Heart right ventricle (tissue), 16 donors: ENCODE measurements around the gene CHD2. TPM values are rescaled to one million over a fixed set of nuclear protein-coding genes. Genes with fewer than 3 reads are reported as not detected.

Experiments used
- ATAC-seq, 8 donors: fragments of 200-7000 bp; cut with Tn5 transposase; one replicate each; pipeline ENCODE4 v1.9.1; 2020; ENCODE audit warnings: mild to moderate bottlenecking in 8 of 8, moderate library complexity in 8 of 8, moderate number of reproducible peaks in 1 of 8
- DNase-seq, 2 donors: peaks; one replicate each; pipeline ENCODE4 v3.0.0-alpha.2; 2020
- H3K27ac ChIP-seq, 10 donors: fragments of 200-600 bp; sonication (generic) in 2 of 10; one replicate each; pipeline versions ENCODE4 v1.5.0 to v1.8.0; 2020 to 2022; ENCODE audit warnings: mild to moderate bottlenecking in 3 of 10
- H3K27me3 ChIP-seq, 7 donors: fragments of 200-600 bp; one replicate each; pipeline ENCODE4 v1.8.0; 2021 to 2022; ENCODE audit warnings: mild to moderate bottlenecking in 2 of 7
- H3K36me3 ChIP-seq, 9 donors: fragments of 200-600 bp; sonication (generic) in 1 of 9; one replicate each; pipeline versions ENCODE4 v1.5.0 to v1.8.0; 2020 to 2022; ENCODE audit warnings: mild to moderate bottlenecking in 2 of 9
- H3K4me1 ChIP-seq, 9 donors: fragments of 200-600 bp; sonication (generic) in 1 of 9; one replicate each; pipeline versions ENCODE4 v1.5.0 to v1.8.0; 2020 to 2022; ENCODE audit warnings: mild to moderate bottlenecking in 4 of 9
- H3K4me3 ChIP-seq, 10 donors: fragments of 200-600 bp; sonication (generic) in 2 of 10; one replicate each; pipeline versions ENCODE4 v1.5.0 to v1.8.0; 2020 to 2022; ENCODE audit warnings: mild to moderate bottlenecking in 7 of 10, moderate library complexity in 2 of 10
- H3K9me3 ChIP-seq, 11 donors: fragments of 200-600 bp in 10 of 11; sonication (generic) in 2 of 11; one replicate each; pipeline versions ENCODE4 v1.5.0 to v1.8.0; 2013 to 2022; ENCODE audit warnings: mild to moderate bottlenecking in 2 of 11, control low read depth in 1 of 11, moderate library complexity in 1 of 11
- CTCF ChIP-seq, 9 donors: fragments of 200-600 bp; sonication (generic) in 2 of 9; IDR thresholded peaks; one replicate each; pipeline versions ENCODE4 v1.5.0 to v1.8.0; 2021 to 2022; ENCODE audit warnings: antibody characterized with exemption in 9 of 9, mild to moderate bottlenecking in 5 of 9, moderate library complexity in 1 of 9
- WGBS, 2 donors: extraction: QIAGEN DNeasy Blood & Tissue Kit; methylation state at CpG; one replicate each; pipeline ENCODE4 v1.1.7; 2013; ENCODE audit warnings: inconsistent platforms in 1 of 2; 5-methylcytosine and 5-hydroxymethylcytosine counted together
- intact Hi-C, 10 donors: fragments of 100-400 bp; cut with DNase I; formaldehyde crosslinking; loops; one replicate each; pipeline versions ENCODE4 v1.11.1 to v1.14.2; 2022
- polyA plus RNA-seq, 2 donors: library from polyadenylated mRNA; stranded (reverse); fragments of 200-250 nt; gene quantifications; one replicate each; pipeline ENCODE4 v1.2.3, GENCODE V29; 2013
- total RNA-seq, 10 donors: library from RNA; stranded (reverse); fragmentation: NEBNext Ultra II Directional in 3 of 10; extraction: Animal tissue kit (Norgen Biotek cat#: 25700) in 3 of 10; gene quantifications; one replicate each; pipeline versions ENCODE4 v1.2.1 to v1.2.4, GENCODE V29; 2021 to 2023
- donor health status: Arrhythmogenic right ventricular cardiomyopathy.
- donor health status: ischemic (EF 13 %, LVEDD 7.1; RV severe dilation, severe dysfunction).
- donor health status: healthy with polysubstance abuse.
- donor health status: DM: no; HTN: yes; CAD: no.
- donor health status: DM: no; HTN: no; CAD: no.
- donor health status: ischemic (EF 25% LVEDD 6.9; RV normal size, moderate dysfunction).
- donor health status: ischemic (EF 25% LVEDD 5.7; RV mildly dilated, moderate dysfunction).
- donor health status: healthy.
- donor health status: DM: yes; HTN: yes; CAD: no.
- donor health status: Ischemic cardiomyopathy.
- donor health status: ischemic (EF 35%, LVEDD 5.7; RV mildly dilated, moderate dysfunction).
- donor health status: nonischemic (EF 11% LVEDD 7.7; RV severe dilation, severe dysfunction).
- donor health status: DM: yes; HTN: yes; CAD: no.
- donor health status: PGD.
- donor health status: ischemic (EF 29% LVEDD 5.4; RV normal size, mild dysfunction).
- donor health status: nonischemic (EF 23%, LVEDD 6.1; RV moderate dilation, normal function).

CHD2 gene
- total and polyA plus RNA-seq, 12 donors, result 12.2 to 74.0 (median 54.6) TPM

GRCh38 chr15:93055211-93055610 lies 155.1 kb downstream of the CHD2 start:
- Histone ChIP-seq H3K36me3 (peaks cover 0 to 27% (median 0%) of the 10 kb centered on the region in 9 donors), H3K4me1 (peaks cover 0 to 29% (median 0%) of the 10 kb centered on the region in 9 donors), H3K4me3 (no peak overlapping the region), H3K27me3 (no peaks in the 10 kb centered on the region), H3K9me3 (no peaks in the 10 kb centered on the region), H3K27ac (no peak overlapping the region)
- no peak for TF ChIP-seq CTCF (IDR thresholded peaks at IDR 0.05)
- 76 to 80% methylated on average over 11 of the region's 11 CpGs for WGBS, 2 donors
- intact Hi-C loops, result no loop called here
- ATAC-seq (no peak), DNase-seq (no peak)

- Histone ChIP-seq H3K27me3 (no peaks in the 10 kb centered on the region), H3K27ac (no peak overlapping the region), H3K4me1 (peaks cover 0 to 44% (median 10%) of the 10 kb centered on the region in 9 donors), H3K9me3 (no peaks in the 10 kb centered on the region), H3K4me3 (no peak overlapping the region), H3K36me3 (peaks cover 0 to 12% (median 0%) of the 10 kb centered on the region in 9 donors)
- no peak for TF ChIP-seq CTCF (IDR thresholded peaks at IDR 0.05)
- WGBS, 2 donors, result 83 to 86% methylated on average over 7 of the region's 7 CpGs
- intact Hi-C loops, result no loop called here
- no peak for ATAC-seq
- no peak for DNase-seq
These were observed 156.7 kb downstream of the CHD2 start for GRCh38 chr15:93056836-93057235.

- Histone ChIP-seq H3K4me3 (no peak overlapping the region), H3K36me3 (peaks cover 0 to 8% (median 0%) of the 10 kb centered on the region in 9 donors), H3K27me3 (no peaks in the 10 kb centered on the region), H3K4me1 (peaks cover 0 to 48% (median 10%) of the 10 kb centered on the region in 9 donors), H3K9me3 (no peaks in the 10 kb centered on the region), H3K27ac (peak overlapping the region in 1 of 10 donors; percentile 4)
- 81 to 82% methylated on average over 8 of the region's 8 CpGs for WGBS, 2 donors
- ATAC-seq (no peak), DNase-seq (no peak)
- intact Hi-C loops, result no loop called here
- TF ChIP-seq CTCF (IDR thresholded peaks at IDR 0.05), result no peak
These were observed 157.5 kb downstream of the CHD2 start for GRCh38 chr15:93057618-93058017.

- TF ChIP-seq CTCF (IDR thresholded peaks at IDR 0.05), result no peak
- ATAC-seq (no peak), DNase-seq (no peak)
- Histone ChIP-seq H3K36me3 (peaks cover 0 to 8% (median 0%) of the 10 kb centered on the region in 9 donors), H3K9me3 (no peaks in the 10 kb centered on the region), H3K27me3 (no peaks in the 10 kb centered on the region), H3K4me3 (no peak overlapping the region), H3K4me1 (peaks cover 1 to 52% (median 14%) of the 10 kb centered on the region in 9 donors), H3K27ac (peak overlapping the region in 1 of 10 donors; percentile 4)
- intact Hi-C loops, result no loop called here
- 86 to 88% methylated on average over 8 of the region's 8 CpGs for WGBS, 2 donors
These were observed 158.0 kb downstream of the CHD2 start for GRCh38 chr15:93058128-93058527.
